ENCODE measurements around the gene KNL1.
A peak's percentile ranks its signal among the peaks of the same experiment; 100 is the strongest.

The KNL1 gene

GRCh38 chr15:40618023-40618422 lies 24.0 kb downstream of the KNL1 start:
- H3K4me3 ChIP-seq (ENCODE audit: low read depth, low read length), result no peak overlapping the region
- no peak for TF ChIP-seq CTCF (conservative IDR thresholded peaks at IDR 0.05; ENCODE audit: low read depth, low read length)
- no peak for DNase-seq (ENCODE audit: low read depth)

GRCh38 chr15:40618906-40619305 lies 24.9 kb downstream of the KNL1 start:
- DNase-seq (ENCODE audit: low read depth), result no peak
- H3K4me3 ChIP-seq (ENCODE audit: low read depth, low read length), result no peak overlapping the region
- no peak for TF ChIP-seq CTCF (conservative IDR thresholded peaks at IDR 0.05; ENCODE audit: low read depth, low read length)

- no peak overlapping the region for H3K4me3 ChIP-seq (ENCODE audit: low read depth, low read length)
- DNase-seq (ENCODE audit: low read depth), result no peak
- no peak for TF ChIP-seq CTCF (conservative IDR thresholded peaks at IDR 0.05; ENCODE audit: low read depth, low read length)
These were observed 29.3 kb downstream of the KNL1 start for GRCh38 chr15:40623361-40623760.

GRCh38 chr15:40630313-40630712 lies 36.3 kb downstream of the KNL1 start:
- H3K4me3 ChIP-seq (ENCODE audit: low read depth, low read length), result no peak overlapping the region
- TF ChIP-seq CTCF (conservative IDR thresholded peaks at IDR 0.05; ENCODE audit: low read depth, low read length), result no peak
- DNase-seq (ENCODE audit: low read depth), result peak; percentile 77

GRCh38 chr15:40633178-40633577 lies 39.1 kb downstream of the KNL1 start:
- peak; percentile 75 for DNase-seq (ENCODE audit: low read depth)
- no peak overlapping the region for H3K4me3 ChIP-seq (ENCODE audit: low read depth, low read length)
- no peak for TF ChIP-seq CTCF (conservative IDR thresholded peaks at IDR 0.05; ENCODE audit: low read depth, low read length)

- peak; percentile 2 for DNase-seq (ENCODE audit: low read depth)
- TF ChIP-seq CTCF (conservative IDR thresholded peaks at IDR 0.05; ENCODE audit: low read depth, low read length), result no peak
- H3K4me3 ChIP-seq (ENCODE audit: low read depth, low read length), result no peak overlapping the region
These were observed 43.2 kb downstream of the KNL1 start for GRCh38 chr15:40637221-40637745.

GRCh38 chr15:40639677-40640076 lies 45.6 kb downstream of the KNL1 start:
- H3K4me3 ChIP-seq (ENCODE audit: low read depth, low read length), result no peak overlapping the region
- no peak for DNase-seq (ENCODE audit: low read depth)
- TF ChIP-seq CTCF (conservative IDR thresholded peaks at IDR 0.05; ENCODE audit: low read depth, low read length), result no peak
